ENCODE data around the gene DAPL1.
A peak's percentile ranks its signal among the peaks of the same experiment; 100 is the strongest.

GRCh38 chr2:158753641-158754611, 41.2 kb upstream of the DAPL1 start:
- TF ChIP-seq CTCF (IDR thresholded peaks at IDR 0.05) (peak; percentile 93), EZH2 (IDR thresholded peaks at IDR 0.05; ENCODE audit: borderline replicate concordance, insufficient read depth, low read depth, low read length, poor library complexity, severe bottlenecking) (no peak)

Measured in B cell (primary cell).